Midbrain (tissue), 1 donor: ENCODE results near the gene EXOC3L4.

Experiments used
- DNase-seq: peaks from one replicate; lab custom pipeline; 2025; lab: John Stamatoyannopoulos, UW

EXOC3L4 gene

DNA sequence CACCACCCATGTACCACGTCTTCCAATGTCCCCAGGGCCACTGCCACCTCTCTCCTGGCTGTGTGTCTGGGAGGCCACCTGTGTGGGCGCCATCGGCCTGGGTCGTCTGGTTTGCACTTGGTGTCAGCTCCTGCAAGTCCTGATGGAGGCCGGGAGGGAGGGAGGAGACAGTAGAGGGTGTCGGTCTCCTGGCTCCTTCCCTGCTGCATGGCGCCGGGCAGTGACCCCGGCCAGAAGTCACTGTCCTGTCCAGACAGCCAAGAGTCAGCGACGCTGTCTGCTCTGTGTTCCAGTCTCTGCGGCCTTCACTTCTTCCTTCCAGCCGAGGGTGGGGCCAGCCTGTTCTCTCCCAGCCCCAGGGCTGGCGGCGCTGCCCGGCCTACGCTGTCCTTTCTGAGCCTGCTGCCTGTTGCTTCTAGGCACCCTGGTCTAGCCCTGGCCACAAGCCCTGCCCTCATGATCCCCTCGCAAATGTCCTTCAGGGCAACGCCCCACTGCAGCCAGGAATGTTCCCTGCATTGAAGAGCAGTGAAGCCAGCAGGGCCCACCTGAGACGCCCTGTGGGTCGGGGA lies 23.5 kb upstream of the EXOC3L4 start:
- DNase-seq, result no peak

GRCh38 chr14:103071544-103072251 lies 22.8 kb upstream of the EXOC3L4 start:
- DNase-seq, result no peak

GRCh38 chr14:103072595-103073366 lies 21.7 kb upstream of the EXOC3L4 start:
- DNase-seq, result no peak

GRCh38 chr14:103073367-103073875 lies 21.1 kb upstream of the EXOC3L4 start:
- DNase-seq, result no peak

GRCh38 chr14:103073876-103074728 lies 20.4 kb upstream of the EXOC3L4 start:
- DNase-seq, result no peak

DNA sequence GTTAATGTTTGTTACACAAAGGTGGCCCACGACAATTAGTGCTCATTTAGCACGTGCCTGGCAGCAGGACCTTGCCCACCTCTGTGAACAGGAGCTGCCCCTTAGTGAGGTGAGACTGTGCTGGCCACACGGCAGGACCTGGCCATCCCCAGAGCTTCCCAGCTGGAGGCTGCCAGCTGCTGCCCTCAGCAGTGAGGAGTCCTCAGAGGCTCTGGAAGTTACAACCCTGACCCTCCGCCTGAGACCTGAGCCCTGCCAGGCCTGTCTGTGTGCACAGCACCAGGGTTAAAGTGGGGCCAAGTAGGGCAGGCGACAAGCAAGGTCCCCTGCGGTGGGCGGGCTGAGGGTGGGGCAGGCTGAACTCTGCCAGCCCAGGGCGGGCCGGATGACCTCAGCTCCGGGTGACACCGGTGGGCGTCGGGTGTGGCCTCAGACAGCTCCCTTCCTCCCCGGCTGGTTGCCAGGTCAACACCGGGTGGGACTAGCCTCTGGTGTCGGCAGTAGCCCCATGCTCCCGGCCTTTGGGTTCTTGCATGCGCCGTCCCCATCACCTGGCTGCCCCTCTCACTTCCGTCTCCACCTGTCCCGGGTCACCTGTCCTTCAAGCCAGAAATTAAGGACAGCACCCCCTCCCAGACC lies 19.7 kb upstream of the EXOC3L4 start:
- DNase-seq, result no peak

GRCh38 chr14:103078420-103078749 lies 16.1 kb upstream of the EXOC3L4 start:
- peak; percentile 61 for DNase-seq

DNA sequence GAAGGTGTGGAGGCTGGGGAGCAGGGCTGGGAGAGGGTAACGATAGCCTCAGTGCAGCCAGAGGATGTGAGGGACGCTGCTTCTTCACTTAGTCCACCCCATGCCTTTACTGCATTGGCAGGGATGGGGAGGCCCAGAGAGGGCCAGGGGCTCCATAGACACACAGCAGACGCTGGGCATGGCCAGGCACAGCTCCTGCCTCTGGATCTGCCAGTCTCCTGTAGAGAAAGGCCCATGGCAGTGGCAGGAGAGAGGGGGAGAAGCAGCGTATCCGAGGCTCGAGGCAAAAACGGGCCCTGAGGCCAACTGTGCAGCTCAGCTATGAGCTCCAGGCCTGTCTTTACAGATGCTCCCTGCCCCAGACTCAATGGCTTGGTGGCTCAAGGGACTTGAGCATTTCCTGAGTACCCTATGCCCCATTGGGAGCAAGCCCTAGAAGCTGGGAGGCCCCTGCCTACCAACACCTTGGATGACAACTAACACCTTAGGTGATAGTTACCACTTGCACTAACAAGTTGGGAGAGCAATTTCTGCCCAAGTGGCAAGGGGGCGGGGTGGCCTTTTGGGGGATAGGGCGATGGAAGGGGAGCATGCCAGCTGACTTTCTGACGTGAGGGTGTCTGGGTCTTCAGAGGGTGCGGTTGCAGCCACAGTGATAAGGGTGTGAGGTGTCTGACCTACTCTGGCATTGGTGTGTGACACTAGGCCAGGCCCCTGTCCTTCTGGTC lies 15.5 kb upstream of the EXOC3L4 start:
- no peak for DNase-seq

DNA sequence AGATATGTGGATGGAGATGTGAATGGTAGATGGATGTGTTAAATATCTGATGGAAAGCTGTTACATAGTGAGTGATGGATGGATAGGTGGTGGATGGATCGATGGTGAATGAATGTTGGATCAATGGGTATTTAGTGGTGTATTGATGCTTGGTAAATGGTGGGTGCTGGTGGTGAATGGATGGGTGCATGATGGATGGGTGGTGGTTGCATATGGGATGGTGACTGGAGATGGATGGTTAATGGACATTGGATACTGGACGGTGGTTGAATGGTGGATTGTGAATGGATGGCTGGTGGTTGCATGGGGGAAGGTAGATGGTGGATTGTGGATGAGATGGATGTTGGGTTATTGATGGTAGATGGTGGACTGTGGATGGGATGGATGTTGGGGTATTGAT lies 12.6 kb upstream of the EXOC3L4 start:
- no peak for DNase-seq

DNA sequence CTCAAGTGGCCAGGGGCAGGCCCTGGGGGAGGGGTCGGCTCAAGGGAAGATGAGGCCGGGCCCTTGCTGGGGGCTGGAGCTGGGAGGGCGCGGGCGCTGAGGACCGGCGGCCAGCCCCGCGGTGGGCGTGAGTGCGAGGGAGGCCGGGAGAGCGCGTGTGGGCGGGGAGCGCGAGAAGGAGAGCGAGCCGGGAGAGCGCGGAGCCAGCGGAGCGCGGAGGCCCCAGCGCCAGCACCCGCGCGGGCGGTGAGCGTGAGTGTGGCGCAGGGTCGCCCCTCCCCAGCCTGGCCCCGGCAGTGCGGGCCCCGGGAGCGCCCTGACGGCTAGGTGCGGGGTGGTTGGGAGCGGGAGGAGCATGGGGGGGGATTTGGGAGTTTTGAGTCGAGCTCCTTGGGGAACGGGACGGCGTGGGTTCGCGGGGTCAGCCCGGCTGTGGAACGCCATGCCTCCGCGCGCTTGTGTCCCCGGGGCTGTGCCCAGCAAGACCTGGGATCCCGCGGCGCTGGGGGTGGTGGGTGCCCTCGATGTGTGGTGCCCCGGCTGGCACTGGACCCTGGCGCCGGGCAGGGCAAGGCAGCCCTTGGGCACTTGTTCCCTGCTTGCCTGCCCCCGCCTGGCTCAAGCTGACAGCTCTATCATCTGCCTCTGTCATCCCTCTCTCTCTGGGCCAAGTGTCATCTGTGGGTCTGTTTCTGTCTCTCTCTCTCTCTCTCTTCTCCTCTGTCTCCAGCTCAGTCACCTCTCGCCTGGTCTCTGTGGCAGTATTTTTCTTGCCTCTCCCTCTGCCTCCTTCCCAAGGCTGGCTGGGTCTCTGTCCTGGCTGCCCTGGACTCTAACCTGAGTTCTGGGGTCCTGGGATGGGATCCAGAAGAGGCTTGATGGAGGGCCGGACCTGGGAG lies 10.3 kb upstream of the EXOC3L4 start, which contains the start of gene LBHD2:
Gene LBHD2, plus strand, starts transcription at position 190 of the 899 bp plus-strand sequence. CDS start 1,803 bp downstream, outside the sequence.
- DNase-seq, result no peak

DNA sequence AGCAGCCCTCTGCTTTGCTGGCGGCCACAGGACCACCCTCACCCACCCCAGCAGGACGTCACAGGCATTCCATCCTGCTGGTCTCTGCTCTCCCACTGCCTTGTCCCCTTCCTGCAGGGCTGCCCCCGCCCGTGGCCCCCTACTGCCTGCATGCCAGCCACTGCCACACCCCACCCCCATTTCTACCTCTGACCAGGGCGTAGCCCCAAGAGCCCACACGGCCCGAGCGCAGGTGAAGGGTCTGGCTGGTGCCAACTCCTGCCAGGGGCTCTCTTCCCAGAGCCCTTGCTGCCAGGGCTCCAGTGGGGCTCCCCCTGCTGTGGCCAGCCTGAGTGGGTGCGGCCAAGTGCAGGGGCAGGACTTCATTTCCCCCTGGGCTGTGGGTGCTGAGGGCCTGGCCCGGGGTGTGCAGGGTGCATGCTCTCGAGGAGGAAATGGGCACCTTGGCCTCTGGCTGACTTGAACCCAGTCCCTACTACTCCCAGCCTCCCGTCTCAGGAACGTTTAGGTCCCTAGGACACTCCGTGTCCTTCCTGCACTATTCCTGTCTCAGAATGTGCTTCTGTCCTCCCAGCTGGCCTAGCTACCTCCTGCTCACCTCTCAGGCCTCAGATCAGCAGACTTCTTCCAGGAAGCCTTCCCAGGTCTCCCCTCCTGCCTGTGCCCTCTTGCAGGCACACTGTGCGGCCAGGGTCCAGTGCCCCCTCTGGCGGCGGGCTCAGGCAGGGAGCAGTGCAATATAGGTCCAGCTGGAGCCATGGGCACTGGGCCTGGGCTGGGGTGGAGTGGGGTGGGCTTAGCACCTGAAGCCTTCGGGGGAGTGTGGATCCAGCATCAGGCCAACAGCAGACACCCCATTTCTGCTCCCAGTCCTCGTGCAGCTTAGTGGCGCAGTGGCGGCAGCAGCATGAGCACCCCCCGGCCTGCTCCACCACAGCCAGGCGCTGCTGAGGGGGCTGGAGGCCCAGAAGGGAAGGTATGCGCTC lies 9.1 kb upstream of the EXOC3L4 start:
- no peak for DNase-seq

- DNase-seq, result no peak
Observed at GRCh38 chr14:103086771-103087342, 7.7 kb upstream of the EXOC3L4 start.

DNA sequence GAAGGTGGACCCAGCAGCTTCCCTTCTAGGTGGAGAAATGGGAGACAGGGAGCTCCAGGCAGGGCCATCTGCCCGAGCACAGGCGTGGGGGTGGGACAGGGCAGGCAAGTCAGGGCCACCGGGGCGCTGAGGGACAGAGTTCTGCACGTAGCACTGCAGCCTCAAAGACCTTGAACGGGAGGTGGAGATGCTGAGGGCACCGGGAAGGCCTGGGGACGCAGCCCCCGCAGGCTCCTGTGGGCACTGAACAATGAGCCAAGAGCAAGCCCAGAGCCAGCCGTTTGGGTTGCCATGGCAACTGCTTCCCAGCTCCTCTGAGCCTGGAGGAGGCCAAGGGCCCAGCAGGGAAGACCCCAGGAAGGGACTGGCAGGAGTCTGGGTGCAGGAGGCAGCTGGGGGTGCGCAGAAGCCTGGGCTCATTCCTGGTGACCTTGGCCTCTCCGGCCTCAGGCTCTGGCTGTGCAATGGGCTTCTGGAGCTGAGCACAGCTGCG lies 7.1 kb upstream of the EXOC3L4 start:
- DNase-seq, result no peak

DNA sequence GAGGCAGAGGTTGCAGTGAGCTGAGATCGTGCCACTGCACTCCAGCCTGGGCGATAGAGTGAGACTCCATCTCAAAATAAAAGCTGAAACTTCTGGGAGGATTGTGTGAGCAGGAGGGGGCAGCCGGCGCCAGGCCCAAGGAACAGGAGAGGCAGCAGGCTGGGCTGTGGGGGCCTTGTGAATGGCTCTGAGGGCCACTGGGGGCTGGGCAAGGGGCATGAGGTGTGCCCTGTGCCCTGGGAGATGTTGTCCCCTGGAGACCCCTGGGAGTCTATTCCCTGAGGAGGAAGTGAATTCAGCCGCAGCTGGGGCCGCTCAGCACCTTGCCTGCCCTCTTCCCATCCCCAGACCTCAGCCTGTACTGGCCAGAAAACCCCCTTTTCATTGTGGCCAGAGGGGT lies 5.6 kb upstream of the EXOC3L4 start:
- DNase-seq, result no peak

DNA sequence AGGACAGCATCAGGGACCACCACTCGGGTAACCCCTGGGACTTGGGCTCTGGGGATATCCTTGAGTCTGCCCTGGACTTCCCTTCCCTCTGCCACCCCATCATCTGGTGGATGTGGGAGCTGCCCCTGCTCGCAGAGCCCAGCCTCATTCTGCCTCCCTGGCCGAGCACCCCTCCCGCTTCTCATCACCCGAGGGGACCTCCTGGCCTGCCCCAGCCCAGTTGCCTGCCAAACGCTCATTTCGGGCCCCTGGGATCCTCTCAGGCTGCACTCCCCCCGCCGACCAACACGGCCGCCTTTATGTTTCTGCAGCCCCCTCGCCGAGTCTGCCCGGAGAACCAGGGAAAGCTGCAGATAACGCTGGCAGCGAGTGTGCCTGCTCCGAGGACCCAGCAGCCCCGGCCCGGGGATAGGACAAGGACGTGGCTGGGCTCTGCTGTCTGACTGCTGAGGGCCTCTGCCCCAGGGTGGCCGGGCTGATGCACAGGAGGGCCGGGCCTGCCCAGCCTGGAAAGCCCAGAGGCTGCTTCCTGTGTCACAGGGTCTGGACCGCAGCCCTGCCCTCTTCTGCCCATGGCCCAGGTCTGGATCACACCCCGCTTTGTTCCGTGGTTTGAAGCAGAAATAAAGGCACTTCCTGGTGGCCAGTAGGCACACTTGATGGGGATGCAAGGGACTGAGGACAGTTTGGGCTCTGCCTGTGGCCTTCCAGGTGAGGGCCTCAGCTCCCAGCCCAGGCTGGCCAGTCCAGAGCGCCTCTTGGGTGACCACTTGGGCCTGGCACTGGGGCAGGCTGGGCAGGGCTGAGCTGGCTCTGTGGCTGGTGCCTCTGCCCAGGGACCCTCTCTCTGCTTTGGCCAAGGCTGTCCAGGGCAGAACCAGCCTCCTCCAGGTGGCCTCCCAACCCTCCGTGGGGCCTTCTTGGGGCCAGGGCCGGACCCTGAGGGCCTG lies 4.9 kb upstream of the EXOC3L4 start:
- no peak for DNase-seq

- no peak for DNase-seq
Observed at GRCh38 chr14:103090481-103091020, 4.0 kb upstream of the EXOC3L4 start.
